Endodermal cell (in vitro differentiated cells): ENCODE measurements around the gene ITGA2. TPM values are rescaled to one million over a fixed set of nuclear protein-coding genes. Genes with fewer than 3 reads are reported as not detected.

Experiments used
- DNase-seq: peaks from one replicate; pipeline ENCODE4 v3.0.0-alpha.2; 2017
- H3K27ac ChIP-seq: 2 replicates; pipeline ENCODE4 v1.5.1; 2013; ENCODE audit warnings: mild to moderate bottlenecking, low read depth, low read length, moderate library complexity
- H3K27me3 ChIP-seq: 2 replicates; pipeline ENCODE4 v1.6.1; 2013; ENCODE audit warnings: mild to moderate bottlenecking, low read length, moderate library complexity; ENCODE audit not compliant: insufficient read depth, control insufficient read depth, poor library complexity, severe bottlenecking
- H3K36me3 ChIP-seq: 2 replicates; pipeline ENCODE4 v1.7.0; 2013; ENCODE audit warnings: mild to moderate bottlenecking, low read length, moderate library complexity; ENCODE audit not compliant: control insufficient read depth, insufficient read depth
- H3K4me1 ChIP-seq: one replicate; pipeline ENCODE4 v1.7.0; 2013; ENCODE audit warnings: low read length; ENCODE audit not compliant: control insufficient read depth, insufficient read depth
- H3K4me3 ChIP-seq: 2 replicates; pipeline ENCODE4 v1.5.1; 2013; ENCODE audit warnings: mild to moderate bottlenecking, low read length, moderate library complexity
- H3K9ac ChIP-seq: 2 replicates; pipeline ENCODE4 v1.6.1; 2013; ENCODE audit warnings: mild to moderate bottlenecking, low read length, moderate library complexity; ENCODE audit not compliant: poor library complexity, severe bottlenecking; ENCODE audit errors: extremely low read depth
- H3K9me3 ChIP-seq: 2 replicates; pipeline ENCODE4 v1.6.1; 2013; ENCODE audit warnings: mild to moderate bottlenecking, low read length, moderate library complexity; ENCODE audit not compliant: control insufficient read depth
- H3K27ac Mint-ChIP-seq: 2 replicates; pipeline ENCODE4 v1.8.0; 2020; ENCODE audit warnings: mixed read lengths
- H3K27me3 Mint-ChIP-seq: 2 replicates; pipeline ENCODE4 v1.8.0; 2021; ENCODE audit warnings: mild to moderate bottlenecking, mixed read lengths; ENCODE audit not compliant: insufficient read depth
- H3K36me3 Mint-ChIP-seq: 2 replicates; pipeline ENCODE4 v1.8.0; 2020; ENCODE audit warnings: low read depth, mixed read lengths
- H3K4me1 Mint-ChIP-seq: 2 replicates; pipeline ENCODE4 v1.8.0; 2020; ENCODE audit warnings: mixed read lengths
- H3K4me3 Mint-ChIP-seq: 2 replicates; pipeline ENCODE4 v1.8.0; 2020; ENCODE audit warnings: mild to moderate bottlenecking, moderate library complexity, mixed read lengths
- H3K9me3 Mint-ChIP-seq: 2 replicates; pipeline ENCODE4 v1.8.0; 2020; ENCODE audit warnings: mild to moderate bottlenecking, mixed read lengths
- WGBS, 2 experiments: methylation state at CpG; one replicate each; pipeline versions ENCODE4 v1.1.5 to v1.1.7; 2013; ENCODE audit warnings: missing lambda C conversion rate in 2 of 2, mixed read lengths in 1 of 2; ENCODE audit not compliant: insufficient coverage in 1 of 2, insufficient read length in 1 of 2; 5-methylcytosine and 5-hydroxymethylcytosine counted together
- total RNA-seq, 2 donors: library from RNA; stranded (reverse); fragmentation: NEBNext Ultra II Directional in 1 of 2; extraction: Animal tissue kit (Norgen Biotek cat#: 25700) in 1 of 2; gene quantifications; 2 replicates in 1 of 2; 3 replicates in 1 of 2; pipeline ENCODE4 v1.2.1, GENCODE V29; 2021
- TF ChIP-seq, protein P1 (sequence below): fragments of 200-600 bp; sonication (generic); conservative IDR thresholded peaks from 2 replicates; pipeline ENCODE4 v1.5.0; 2021; ENCODE audit warnings: antibody characterized with exemption, mild to moderate bottlenecking

ITGA2 gene
- total RNA-seq, 2 donors from 2014 or later = 1.3 to 4.0 TPM

- Mint-ChIP-seq H3K4me1 (peaks cover 5% of the 10 kb centered on the region), H3K36me3 (peaks cover 5% of the 10 kb centered on the region), H3K27ac (no peak overlapping the region), H3K4me3 (no peak overlapping the region), H3K9me3 (no peaks in the 10 kb centered on the region), H3K27me3 (no peaks in the 10 kb centered on the region)
- Histone ChIP-seq H3K4me1 (no peaks in the 10 kb centered on the region), H3K9me3 (no peaks in the 10 kb centered on the region), H3K9ac (no peak overlapping the region), H3K4me3 (no peak overlapping the region), H3K27me3 (no peaks in the 10 kb centered on the region), H3K36me3 (peaks cover 20% of the 10 kb centered on the region), H3K27ac (no peak overlapping the region)
- 22 to 50% methylated on average over 1 to 3 of the region's 3 CpGs for WGBS, 2 experiments
- TF ChIP-seq, protein P1, sequence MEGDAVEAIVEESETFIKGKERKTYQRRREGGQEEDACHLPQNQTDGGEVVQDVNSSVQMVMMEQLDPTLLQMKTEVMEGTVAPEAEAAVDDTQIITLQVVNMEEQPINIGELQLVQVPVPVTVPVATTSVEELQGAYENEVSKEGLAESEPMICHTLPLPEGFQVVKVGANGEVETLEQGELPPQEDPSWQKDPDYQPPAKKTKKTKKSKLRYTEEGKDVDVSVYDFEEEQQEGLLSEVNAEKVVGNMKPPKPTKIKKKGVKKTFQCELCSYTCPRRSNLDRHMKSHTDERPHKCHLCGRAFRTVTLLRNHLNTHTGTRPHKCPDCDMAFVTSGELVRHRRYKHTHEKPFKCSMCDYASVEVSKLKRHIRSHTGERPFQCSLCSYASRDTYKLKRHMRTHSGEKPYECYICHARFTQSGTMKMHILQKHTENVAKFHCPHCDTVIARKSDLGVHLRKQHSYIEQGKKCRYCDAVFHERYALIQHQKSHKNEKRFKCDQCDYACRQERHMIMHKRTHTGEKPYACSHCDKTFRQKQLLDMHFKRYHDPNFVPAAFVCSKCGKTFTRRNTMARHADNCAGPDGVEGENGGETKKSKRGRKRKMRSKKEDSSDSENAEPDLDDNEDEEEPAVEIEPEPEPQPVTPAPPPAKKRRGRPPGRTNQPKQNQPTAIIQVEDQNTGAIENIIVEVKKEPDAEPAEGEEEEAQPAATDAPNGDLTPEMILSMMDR = peak; percentile 91
- DNase-seq = peak; percentile 85
Observed at GRCh38 chr5:53095931-53096525, 106.9 kb downstream of the ITGA2 start.

DNA sequence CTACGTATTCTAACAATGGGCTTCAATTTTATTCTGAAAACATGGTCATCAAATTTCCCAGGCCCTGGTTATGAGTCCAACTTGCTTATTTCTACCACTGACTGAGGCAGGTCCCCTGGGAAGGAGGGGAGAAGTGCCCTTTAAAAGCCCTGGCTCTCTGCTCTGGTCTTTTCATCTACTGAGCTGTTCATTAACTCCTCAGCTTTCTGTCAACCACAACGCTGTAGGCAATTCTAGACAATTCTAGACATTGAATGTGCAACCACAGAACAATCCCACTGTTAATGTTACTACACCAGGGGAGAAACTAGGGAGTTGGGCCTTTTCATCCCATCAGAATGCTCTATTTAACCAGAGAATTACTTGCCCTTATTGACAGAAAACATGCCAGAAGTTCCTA, 110.4 kb downstream of the ITGA2 start:
- Mint-ChIP-seq H3K9me3 (no peaks in the 10 kb centered on the region), H3K27me3 (no peaks in the 10 kb centered on the region), H3K4me1 (peaks cover 5% of the 10 kb centered on the region), H3K36me3 (peaks cover 8% of the 10 kb centered on the region), H3K4me3 (no peak overlapping the region), H3K27ac (no peak overlapping the region)
- Histone ChIP-seq H3K36me3 (peaks cover 22% of the 10 kb centered on the region), H3K27me3 (no peaks in the 10 kb centered on the region), H3K27ac (no peak overlapping the region), H3K9me3 (no peaks in the 10 kb centered on the region), H3K9ac (no peak overlapping the region), H3K4me1 (no peaks in the 10 kb centered on the region), H3K4me3 (no peak overlapping the region)
- DNase-seq = no peak
- TF ChIP-seq, protein P1 = no peak
- WGBS, 2 experiments = 50 to 77% methylated on average over 1 to 2 of the region's 2 CpGs

GRCh38 chr5:53100606-53101005, 111.5 kb downstream of the ITGA2 start:
- no peaks in the 10 kb centered on the region for H3K4me1 ChIP-seq
- peaks cover 11% of the 10 kb centered on the region for H3K36me3 Mint-ChIP-seq
- H3K27me3 Mint-ChIP-seq = no peaks in the 10 kb centered on the region
- no peaks in the 10 kb centered on the region for H3K27me3 ChIP-seq
- H3K9me3 Mint-ChIP-seq = no peaks in the 10 kb centered on the region
- peaks cover 22% of the 10 kb centered on the region for H3K36me3 ChIP-seq
- TF ChIP-seq, protein P1 = no peak
- H3K27ac Mint-ChIP-seq = no peak overlapping the region
- H3K9ac ChIP-seq = no peak overlapping the region
- H3K27ac ChIP-seq = no peak overlapping the region
- DNase-seq = no peak
- no peaks in the 10 kb centered on the region for H3K9me3 ChIP-seq
- WGBS, 2 experiments = 96% methylated on average over 1 of the region's 2 CpGs; no CpG with 5 or more reads in 1 of the 2 experiments
- H3K4me3 Mint-ChIP-seq = no peak overlapping the region
- peaks cover 5% of the 10 kb centered on the region for H3K4me1 Mint-ChIP-seq
- no peak overlapping the region for H3K4me3 ChIP-seq
